NOMO-1 treated with DMSO at 0.1 percent for 48 hours (cell line): ENCODE measurements around the gene STAG2.

Experiments
- DNase-seq: peaks from one replicate; lab custom pipeline; 2025; ENCODE audit not compliant: unreplicated experiment; lab: John Stamatoyannopoulos, UW

STAG2 gene

DNA sequence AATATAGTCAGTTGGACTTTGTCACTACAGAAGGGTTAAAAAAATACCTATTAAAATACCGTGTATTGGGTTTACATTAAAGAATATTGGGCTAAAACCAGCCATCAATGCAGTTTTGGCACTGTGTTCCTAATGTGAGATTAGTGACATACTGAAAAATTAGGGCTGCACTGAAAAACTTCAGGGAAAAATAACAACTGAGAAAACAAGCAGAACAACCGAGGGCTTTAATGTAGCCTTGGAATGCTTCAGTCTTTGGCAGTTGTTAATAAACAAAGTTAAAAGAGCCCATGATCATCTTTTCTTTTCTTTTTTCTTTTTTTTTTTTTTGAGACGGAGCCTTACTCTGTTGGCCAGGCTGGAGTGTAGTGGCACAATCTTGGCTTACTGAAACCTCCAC, 12.4 kb downstream of the STAG2 start:
- no peak for DNase-seq

DNA sequence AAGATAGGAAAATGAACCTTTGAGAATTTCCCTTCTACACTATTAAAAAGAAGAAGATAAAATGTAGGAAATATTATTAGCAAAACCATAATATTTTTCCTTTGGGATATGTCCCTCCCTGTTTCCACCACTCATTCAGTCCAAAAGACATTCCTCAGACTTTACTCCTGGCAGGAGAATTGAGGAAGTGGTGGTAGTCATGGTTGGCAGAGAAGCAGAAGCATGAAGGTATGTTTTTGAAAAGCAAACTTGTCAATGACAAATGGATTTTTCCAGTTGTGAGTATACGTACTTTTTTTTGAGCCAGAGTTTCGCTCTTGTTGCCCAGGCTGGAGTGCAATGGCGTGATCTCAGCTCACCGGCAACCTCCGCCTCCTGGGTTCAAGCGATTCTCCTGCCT, 13.7 kb downstream of the STAG2 start:
- DNase-seq = no peak

DNA sequence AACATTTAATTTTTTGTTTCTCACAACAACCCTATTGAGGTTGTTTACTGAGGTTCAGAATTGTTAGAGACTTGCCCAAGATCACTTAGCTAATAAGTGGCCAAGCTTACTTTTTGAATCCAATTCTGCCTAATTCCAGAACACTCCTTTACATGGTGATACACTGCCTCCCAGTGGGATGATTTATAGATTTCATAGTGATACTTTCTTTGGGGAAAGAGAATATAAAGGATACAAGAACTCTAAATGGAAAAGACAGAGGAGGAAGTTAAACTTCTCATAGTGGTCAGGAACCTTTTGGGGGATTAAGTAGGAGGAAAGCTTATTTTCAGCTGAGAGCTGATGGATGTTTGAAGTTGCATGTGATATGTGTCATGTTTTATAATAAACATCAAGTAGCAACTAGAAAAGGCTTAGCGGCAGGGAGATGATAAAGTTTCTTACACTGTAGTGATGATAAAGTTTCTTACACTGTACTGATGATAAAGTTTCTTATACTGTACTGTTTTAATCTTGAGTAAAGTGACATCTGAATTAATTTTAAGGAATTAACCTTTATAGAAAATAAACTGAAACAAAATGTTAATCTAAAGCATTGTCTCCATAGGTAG, 15.3 kb downstream of the STAG2 start:
- DNase-seq = peak; percentile 14

DNA sequence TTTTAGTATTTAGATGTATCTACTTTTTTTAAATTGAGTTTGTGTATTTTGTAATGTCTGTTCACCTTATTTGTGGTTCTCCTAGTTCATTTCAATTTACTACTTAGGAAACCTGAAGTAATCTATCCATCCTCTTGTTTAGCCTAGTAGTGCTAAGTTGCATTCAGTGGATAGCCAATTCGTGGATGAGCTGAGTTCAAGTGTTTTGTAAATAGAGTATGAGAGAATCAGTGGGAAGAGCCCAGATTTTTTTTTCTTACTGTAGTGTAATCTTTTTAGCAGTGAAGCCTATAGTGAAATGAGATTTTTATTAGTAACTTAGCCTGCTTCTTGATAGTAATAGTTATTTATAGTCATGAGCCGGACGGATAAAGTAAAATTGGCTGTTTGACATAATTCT, 21.7 kb downstream of the STAG2 start:
- no peak for DNase-seq

DNA sequence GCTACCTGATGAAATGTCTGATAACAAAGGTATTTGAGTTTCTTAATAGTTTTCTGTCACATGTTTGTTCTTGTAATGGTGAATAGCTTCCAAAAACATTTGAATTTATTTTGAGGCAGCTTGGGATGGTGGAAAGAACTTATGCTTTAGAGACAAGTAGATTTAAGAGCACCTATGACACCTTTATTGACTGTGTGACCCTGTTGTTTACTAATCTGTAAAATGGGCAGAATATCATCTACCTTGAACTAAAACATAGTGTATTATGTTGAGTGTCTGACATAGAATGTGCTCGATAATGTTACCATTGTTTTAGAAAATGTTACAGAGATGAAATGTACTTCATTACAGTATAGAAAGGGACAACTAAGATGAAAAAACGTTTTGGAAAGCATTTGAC, 24.9 kb downstream of the STAG2 start:
- no peak for DNase-seq

DNA sequence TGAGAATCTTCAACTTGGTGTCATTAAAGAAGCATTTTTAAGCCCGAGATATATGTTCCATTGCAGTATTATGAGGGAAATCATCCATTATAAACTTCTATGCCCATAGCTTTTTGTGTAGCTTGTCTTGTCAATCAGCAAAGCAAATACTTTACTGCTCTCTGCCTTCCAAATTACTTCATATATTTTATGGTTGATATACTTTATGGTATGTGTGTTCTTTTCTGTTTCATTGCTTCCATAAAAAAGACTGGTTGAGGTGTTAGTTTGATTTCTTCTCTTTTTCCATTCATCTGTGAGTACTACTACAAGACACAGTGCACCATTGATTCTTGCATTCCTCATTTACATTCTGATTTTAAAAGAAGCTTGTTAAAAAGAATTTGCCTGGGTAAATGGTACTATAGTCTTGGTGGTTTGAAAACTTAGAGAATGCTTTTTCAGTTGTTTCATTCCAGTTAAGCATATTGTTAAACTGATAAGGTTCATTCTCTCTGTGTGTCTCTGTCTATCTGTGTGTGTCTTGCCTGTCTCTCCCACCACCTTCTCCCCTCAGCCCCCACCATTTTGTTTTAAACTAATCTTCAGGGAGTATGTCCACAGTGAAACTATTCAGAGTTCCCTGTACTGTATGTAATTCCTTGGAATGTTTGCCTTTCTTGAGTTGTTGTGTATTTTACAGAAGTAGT, 27.1 kb downstream of the STAG2 start:
- no peak for DNase-seq

DNA sequence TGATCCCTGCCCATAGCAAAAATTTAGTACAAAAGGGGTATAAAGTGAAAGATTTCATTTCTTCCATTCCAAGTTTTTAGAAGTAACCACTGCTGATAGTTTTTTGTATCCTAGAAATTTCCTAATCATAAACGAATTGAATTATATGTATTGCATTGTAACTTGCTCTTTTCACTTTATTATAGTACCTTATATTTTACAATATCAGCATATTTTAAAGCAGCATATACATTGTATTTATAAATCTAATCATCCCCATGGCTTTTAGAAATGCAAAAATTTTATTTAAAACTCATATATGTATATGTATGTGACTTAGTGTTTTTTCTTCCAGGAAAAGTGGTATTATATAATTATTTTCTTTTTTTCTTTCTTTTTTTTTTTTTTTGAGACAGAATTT, 27.7 kb downstream of the STAG2 start:
- DNase-seq = no peak

DNA sequence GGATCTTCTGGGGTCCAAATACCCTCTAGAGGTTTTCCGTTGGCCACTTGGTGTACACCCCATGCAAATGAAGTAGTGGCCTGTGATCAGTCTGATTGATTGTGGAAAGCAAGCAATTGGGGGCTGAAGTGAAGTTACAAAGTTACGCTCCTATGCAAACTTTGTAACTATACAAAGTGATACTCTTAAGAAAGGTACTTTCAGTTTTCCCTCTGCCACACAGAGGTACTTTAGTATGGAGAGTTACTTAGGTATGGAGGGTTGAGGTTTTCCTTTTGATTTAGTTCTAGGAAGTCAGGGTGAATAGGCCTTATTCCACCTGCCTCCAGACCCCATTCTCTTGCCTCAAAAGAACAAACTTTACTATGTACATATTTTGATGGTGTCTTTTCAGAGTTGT, 28.7 kb downstream of the STAG2 start:
- no peak for DNase-seq

DNA sequence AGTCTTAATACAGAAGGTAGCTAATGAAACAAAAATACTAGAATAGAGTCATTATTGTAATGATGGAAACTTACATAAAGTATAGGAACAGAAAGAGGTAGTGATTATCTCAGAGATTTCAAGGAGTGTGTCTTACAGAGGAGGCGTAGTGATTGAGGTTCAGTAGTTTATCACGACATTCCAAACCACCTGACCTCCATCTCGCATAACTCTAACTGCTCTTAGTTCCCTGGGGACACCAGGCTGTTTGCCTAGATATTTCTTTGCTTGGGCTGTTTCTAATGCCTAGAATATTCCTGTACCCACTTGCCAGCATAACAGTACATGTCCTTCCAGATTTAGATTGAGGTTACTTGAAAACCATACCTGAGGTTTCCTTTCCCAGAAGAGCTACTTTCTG, 29.1 kb downstream of the STAG2 start:
- DNase-seq = no peak

DNA sequence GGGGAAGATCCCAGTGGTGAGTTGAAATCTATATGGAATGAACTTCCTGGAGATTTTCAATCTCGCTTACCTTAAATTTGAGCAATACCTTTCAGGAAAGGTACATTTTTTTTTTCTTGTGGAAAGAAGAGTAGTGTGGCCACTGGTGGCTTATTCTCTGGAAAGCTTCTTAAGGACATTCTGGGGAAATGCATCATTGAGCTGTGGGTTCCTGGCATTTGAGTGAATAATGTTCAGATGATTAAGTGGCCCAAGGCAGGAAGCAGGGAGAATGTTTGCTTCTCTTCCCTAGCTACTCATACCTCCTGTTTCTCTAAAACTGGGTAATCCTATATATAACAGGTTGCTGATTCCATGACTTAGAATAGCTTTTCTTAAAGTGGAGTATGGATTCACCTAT, 31.8 kb downstream of the STAG2 start:
- no peak for DNase-seq

DNA sequence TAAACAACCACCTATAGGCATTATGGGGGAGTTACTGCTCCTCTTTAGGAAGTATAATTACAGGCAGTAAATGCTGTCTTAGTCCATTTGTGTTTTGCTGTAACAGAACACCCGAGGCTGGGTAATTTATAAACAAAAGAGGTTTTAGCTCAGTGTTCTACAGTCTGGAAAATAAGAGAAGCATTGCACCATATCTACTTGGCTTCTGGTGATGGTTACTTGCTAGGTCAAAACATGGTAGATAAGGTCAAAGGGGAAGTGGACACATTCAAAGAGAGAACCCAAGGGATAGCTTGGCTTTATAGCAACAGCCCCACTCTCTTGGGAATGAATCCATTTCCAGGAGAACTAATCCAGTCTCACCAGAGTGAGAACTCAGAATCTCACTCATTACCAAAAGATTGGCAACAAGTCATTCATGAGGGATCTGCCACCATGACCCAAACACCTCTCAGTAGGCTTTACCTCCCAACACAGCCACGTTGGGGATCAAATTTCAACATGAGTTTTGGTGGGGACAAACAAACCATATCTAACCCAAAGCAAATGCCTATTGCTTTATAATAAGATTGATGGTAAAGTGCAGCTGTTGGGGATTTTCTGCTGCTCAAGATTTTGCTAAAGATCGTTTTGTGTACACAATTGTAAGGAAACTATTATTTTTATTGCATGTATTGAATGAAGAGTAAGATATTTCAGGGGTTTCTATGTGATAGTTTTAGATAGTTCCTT, 32.6 kb downstream of the STAG2 start:
- no peak for DNase-seq

DNA sequence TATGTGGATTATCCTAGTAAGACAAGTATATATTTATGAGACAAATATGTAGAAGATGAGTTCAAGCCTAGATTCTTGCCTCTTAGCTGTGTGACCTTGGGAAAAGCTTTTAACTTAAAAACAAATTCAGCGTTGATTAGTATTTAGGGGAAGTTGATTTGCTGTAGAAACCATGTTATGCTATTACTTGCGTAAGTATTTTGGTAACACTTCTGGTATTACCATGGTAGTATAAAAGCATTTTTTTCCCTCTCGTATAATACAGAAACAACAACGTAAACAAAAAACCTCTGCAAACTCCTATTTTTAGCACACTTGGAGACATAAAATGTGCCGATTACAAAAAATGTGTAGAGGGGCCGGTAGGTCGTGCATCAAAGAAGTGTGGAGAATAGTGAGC, 33.2 kb downstream of the STAG2 start:
- DNase-seq = peak; percentile 36

DNA sequence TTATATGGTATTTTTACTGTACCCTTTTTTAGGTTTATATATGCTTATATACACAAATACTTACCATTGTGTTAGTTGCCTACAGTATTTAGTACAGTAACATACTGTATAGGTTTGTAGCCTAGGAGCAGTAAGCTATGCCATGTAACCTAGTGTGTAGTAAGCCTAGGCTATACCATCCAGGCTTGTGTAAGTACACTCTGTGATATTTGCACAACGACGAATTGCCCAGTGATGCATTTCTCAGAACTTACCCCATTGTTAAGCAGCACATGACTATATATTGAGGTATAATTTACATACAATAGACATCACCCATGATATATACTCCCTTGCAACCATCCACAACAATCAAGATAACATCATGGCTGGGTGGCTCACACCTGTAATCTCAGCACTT, 40.1 kb downstream of the STAG2 start:
- no peak for DNase-seq

DNA sequence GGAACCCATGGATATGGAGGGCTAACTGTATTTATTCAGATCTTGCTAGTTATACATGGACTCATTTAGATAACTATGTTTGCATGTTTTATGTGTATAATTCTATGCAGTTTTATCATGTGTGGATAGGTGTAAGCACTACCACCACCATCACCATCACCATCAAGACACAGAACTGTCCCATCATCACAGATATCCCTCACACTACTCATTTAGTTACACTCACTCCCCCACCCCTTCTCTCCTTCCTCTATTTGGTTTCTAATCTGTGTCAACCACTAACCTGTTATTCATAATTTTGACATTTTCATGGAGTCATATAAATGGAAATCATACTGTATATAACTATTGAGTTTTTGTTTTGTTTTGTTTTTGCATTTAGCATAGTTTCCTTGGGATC, 43.7 kb downstream of the STAG2 start:
- no peak for DNase-seq

DNA sequence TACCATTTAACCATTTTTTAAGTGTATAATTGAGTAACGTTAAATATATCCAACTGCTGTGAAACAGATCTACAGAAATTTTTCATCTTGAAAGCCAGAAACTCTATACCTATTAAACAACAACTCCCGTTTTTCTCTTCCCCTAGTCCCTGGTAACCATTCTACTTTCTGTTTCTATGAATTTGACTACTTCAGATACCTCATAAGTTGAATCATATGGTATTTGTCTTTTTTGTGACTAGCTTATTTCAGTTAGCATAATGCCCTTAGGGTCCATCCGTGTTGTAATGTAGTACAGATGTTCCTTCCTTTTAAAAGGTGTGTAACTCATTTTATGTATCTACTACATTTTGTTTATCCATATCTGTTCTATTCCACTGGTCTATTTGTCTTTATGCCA, 48.7 kb downstream of the STAG2 start:
- no peak for DNase-seq

DNA sequence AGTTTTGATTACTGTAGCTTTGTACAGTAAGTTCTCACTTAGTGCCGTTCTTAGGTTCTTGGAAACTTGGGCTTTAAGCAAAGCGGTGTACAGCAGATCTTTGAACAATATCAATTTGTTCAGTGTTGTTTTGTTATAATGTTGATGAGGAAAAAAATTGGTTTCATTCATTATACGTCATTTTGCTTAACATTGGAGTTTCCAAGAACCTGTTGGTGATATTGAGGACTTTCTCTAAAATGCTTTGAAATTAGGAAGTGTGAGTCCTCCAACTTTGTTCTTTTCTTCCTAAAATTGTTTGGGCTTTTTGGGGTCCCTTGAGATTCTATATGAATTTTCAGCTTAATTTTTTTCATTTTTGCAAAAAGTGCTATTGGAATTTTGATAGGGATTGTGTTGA, 49.1 kb downstream of the STAG2 start:
- DNase-seq = no peak

DNA sequence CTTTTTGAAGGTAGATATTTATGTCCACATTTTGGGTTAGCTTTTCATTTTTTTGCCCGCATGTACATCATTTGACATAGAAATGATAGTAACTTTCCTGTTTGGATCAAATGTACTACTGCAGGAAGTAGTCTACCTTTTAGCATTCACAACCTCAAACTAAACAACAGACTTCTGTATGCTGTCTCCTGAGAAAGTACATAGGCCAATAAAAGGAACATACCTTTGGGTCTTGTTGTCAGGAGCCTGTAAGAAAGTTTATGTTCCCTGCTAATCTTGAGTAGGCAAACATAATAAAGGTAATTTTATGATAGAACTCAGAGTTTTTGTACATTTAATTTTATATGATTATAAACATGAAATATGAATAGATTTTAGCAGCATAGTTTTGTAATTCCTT, 54.2 kb downstream of the STAG2 start:
- DNase-seq = no peak

DNA sequence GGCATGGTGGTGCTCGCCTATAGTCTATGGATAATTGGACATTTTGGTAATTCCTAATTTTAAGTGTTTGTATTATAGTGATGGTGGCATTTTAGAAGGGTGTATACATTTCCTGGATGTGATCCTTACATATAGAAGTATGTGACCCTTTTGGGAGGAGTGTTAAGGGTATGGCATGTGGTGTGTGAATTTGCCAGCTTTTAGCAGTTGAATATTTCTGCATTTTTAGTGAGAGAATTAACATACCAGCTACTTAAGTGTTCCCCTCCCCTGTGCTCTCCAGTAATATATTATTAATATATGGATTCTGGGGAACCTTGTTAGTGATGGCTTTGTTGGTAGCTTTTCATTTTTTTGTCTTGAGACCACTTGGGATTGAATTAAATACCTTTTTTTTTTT, 55.3 kb downstream of the STAG2 start:
- no peak for DNase-seq

DNA sequence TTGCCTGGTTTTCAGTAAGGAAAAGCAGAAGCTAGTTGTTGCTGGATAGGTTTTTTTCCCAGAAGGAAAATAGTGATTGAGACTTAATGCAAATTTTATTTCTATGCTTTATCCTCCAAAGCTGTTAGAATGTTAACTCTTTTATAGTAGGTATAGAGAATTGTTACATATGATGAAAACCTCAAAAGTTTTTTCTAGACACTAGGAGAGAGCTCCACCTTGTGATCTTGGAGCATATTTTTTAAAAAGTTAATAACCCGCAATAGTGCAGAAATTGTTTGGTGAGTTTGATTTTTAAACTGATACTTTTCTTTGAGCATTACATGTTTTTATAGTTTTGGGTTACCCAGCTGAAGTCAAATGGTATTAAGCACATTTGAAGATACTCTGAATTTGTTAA, 56.5 kb downstream of the STAG2 start:
- DNase-seq = no peak

DNA sequence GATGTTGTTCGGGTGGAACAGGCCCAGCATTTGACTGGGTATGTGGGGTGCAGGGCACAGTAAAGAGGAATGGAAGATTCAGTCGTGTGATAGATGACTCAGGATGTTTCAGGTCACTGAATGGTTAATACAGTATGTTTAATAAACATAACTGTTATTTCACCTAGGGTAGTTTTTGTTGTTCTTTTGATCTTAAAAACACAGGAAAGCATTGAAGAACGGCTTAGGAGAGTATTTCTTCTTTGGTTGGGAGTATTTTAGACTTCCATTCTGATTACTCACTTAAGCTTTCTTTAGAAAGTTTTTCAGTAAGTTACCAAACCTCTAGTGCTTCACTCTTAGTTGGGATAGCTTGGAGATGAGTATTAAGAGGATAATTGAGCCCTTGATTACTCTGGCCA, 62.3 kb downstream of the STAG2 start:
- DNase-seq = no peak

DNA sequence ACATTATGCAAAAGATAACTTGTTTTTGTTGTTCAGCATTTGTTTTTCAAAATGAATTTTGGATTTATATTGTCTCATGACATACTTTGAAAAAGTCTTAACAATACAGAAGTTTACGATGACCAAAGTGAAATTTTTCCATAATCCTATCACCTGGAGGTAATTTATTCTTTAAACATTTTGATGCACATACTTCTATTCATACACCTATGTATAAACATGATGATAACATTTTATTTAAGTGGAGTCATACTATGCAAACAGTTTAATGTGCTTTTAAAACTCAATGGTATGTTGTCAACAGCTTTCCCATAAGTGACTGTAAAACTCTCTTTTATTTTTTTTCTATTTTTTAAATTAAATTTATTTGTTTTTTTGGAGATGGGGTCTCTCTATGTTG, 65.0 kb downstream of the STAG2 start:
- no peak for DNase-seq

DNA sequence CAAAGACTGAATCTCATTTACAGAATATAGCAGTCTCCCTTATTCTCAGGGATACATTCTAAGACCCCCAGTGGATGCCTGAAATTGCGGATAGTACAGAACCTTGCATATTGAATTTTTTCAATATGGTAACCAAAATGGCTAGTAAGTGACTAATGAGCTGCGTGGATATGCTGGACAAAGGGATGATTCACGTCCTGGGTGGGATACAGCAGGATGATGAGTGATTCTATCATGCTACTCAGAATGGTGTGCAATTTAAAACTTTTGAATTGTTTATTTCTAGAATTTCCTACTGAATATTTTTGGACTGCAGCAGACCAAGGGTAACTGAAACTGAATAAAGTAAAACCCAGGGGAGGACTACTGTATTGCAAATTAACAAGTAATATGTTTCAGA, 66.7 kb downstream of the STAG2 start:
- DNase-seq = no peak

DNA sequence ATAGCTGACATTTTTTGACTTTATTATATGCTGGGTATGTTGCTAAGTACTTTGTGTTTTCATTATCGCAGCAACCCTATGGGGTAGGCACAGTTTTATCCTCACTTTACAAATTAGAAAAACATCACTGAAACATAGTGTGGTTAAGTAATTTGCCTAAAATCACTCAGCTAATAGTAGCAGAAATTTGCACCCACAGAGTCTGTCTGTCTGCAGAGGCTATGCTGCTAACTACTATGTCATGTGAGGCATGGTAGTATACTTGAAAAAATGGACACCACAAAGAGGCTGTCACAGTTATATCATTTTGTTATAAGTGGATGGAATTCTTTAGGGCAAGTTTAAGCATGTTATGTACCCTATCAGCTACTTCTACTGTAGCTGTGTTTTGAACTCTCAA, 69.0 kb downstream of the STAG2 start:
- no peak for DNase-seq
